ENCODE data around the gene STXBP2. TPM values are rescaled to one million over a fixed set of nuclear protein-coding genes. Genes with fewer than 3 reads are reported as not detected.

The STXBP2 gene
- total and polyA plus RNA-seq, 9 of the 15 experiments (the other 6 are each of a cell fraction or from before 2014, with no cell fraction given): 2.5 to 163 (median 71.3) TPM

GRCh38 chr19:7605490-7606222 lies 31.3 kb upstream of the STXBP2 start (continued):
- TF ChIP-seq ZBTB8A (IDR thresholded peaks at IDR 0.05; ENCODE audit: partially characterized antibody) (no peak), FOXJ3 (CRISPR knock-in tag; IDR thresholded peaks at IDR 0.05) (no peak), SMARCA4 (IDR thresholded peaks at IDR 0.05) (no peak), FOXK2 (conservative IDR thresholded peaks at IDR 0.05 in 1 of 2, IDR thresholded peaks at IDR 0.05 in 1 of 2; ENCODE audit: low read depth in 2 of 2) (no peak), ZNF707 (CRISPR knock-in tag; conservative IDR thresholded peaks at IDR 0.05) (no peak)

- Histone ChIP-seq H3K9me3 (replicated peaks; ENCODE audit: control insufficient read depth, insufficient read depth, low read depth, low read length) (no peaks in the 10 kb centered on the region), H3K9ac (ENCODE audit: insufficient read depth in 1 of 2, low read depth in 2 of 2, low read length in 2 of 2) (peak overlapping the region in 1 of 2 experiments; percentile 80; a peak in 2 of 4 replicates), H3K27ac (ENCODE audit: extremely low read depth, low read depth, low read length) (no peak overlapping the region), H3K4me2 (ENCODE audit: insufficient read depth, low read length) (peak overlapping the region; percentile 79), H3K4me3 (peak overlapping the region; percentile 35; the same call in 1 of the 2 replicates), H2AFZ (ENCODE audit: low read depth, low read length) (peak overlapping the region; percentile 83), H4K20me1 (replicated peaks; ENCODE audit: control insufficient read depth, insufficient read depth, low read length) (peaks cover 9% of the 10 kb centered on the region; the same call in 1 of the 2 replicates), H3K27me3 (ENCODE audit: control insufficient read depth in 2 of 2, insufficient read depth in 2 of 2, low read length in 2 of 2) (peaks cover 6 to 16% of the 10 kb centered on the region in 2 experiments; a peak in 3 of 5 replicates), H3K36me3 (ENCODE audit: control insufficient read depth, insufficient read depth, low read length) (no peaks in the 10 kb centered on the region), H3K4me1 (replicated peaks in 1 of 2; ENCODE audit: control insufficient read depth in 2 of 2, insufficient read depth in 2 of 2, low read length in 2 of 2) (peaks cover 2 to 38% of the 10 kb centered on the region in 2 experiments; a peak in 4 of 5 replicates), H3K9me1 (ENCODE audit: control insufficient read depth, insufficient read depth, low read length) (no peaks in the 10 kb centered on the region), H3K79me2 (ENCODE audit: control insufficient read depth, insufficient read depth, low read length) (no peaks in the 10 kb centered on the region)
- BruUV-seq (replicated peaks): no TSS peak
- 0% methylated on average over 3 of the region's 17 CpGs for WGBS (ENCODE audit: insufficient coverage, low coverage, missing lambda C conversion rate)
- DNase-seq (ENCODE audit: extremely low read depth in 1 of 4, low spot score in 3 of 4): no peak
- intact Hi-C loops (cut with micrococcal nuclease) (no loop called here), in situ Hi-C loops (cut with MboI) (no loop called here)
- no peak for ATAC-seq
- CTCF ChIA-PET (ENCODE audit: low intra/inter-chr PET ratio): no interaction called here
- no peak for FAIRE-seq
- POLR2A ChIA-PET: interaction anchor here (0.5 to 1.2 kb wide), 6 partner anchors 17 to 297 kb away, joined by 3 to 6 read pairs (median 4); partner anchors contain the start of genes MAP2K7, PCP2, PET100 and XAB2
- peak; percentile 0; the same call in 1 of the 2 replicates for TF ChIP-seq VEZF1 (CRISPR knock-in tag; IDR thresholded peaks at IDR 0.05)
- no peak for TF ChIP-seq MLLT1 (IDR thresholded peaks at IDR 0.05)
- no peak for TF ChIP-seq ZBTB26 (CRISPR knock-in tag; IDR thresholded peaks at IDR 0.05)
- TF ChIP-seq ZBTB7A (IDR thresholded peaks at IDR 0.05; ENCODE audit: borderline replicate concordance, control insufficient read depth, low read depth, low read length): 0 out of 2 replicates have a peak, but pooled peaks have one; percentile 22
- TF ChIP-seq PKNOX1 (IDR thresholded peaks at IDR 0.05): no peak
- no peak for TF ChIP-seq CREB3 (tag; conservative IDR thresholded peaks at IDR 0.05; ENCODE audit: low read depth)
- no peak for TF ChIP-seq L3MBTL2 (IDR thresholded peaks at IDR 0.05)
- no peak for TF ChIP-seq STAT5A (IDR thresholded peaks at IDR 0.05; ENCODE audit: borderline replicate concordance, low read length)
Measured at GRCh38 chr19:7606289-7606688, 30.6 kb upstream of the STXBP2 start.
